Activated T-cell treated with anti-CD3 and anti-CD28 coated beads for 1 hour (primary cell): Measurements from ENCODE around the gene NVL.
"Not testable (repeated sequence)": the region's sequence is repeated elsewhere in the genome, so short reads cannot be mapped to it uniquely, and the experiment has no call there.

Source experiments
- DNase-seq: peaks from one replicate; pipeline ENCODE4 v3.0.0-alpha.2; 2020; ENCODE audit warnings: low read depth

Gene NVL

GRCh38 chr1:224234017-224234416 is 96.0 kb downstream of the NVL start:
- DNase-seq, result no peak

- no peak for DNase-seq
Observed at GRCh38 chr1:224226849-224227502, 103.0 kb downstream of the NVL start.

DNA sequence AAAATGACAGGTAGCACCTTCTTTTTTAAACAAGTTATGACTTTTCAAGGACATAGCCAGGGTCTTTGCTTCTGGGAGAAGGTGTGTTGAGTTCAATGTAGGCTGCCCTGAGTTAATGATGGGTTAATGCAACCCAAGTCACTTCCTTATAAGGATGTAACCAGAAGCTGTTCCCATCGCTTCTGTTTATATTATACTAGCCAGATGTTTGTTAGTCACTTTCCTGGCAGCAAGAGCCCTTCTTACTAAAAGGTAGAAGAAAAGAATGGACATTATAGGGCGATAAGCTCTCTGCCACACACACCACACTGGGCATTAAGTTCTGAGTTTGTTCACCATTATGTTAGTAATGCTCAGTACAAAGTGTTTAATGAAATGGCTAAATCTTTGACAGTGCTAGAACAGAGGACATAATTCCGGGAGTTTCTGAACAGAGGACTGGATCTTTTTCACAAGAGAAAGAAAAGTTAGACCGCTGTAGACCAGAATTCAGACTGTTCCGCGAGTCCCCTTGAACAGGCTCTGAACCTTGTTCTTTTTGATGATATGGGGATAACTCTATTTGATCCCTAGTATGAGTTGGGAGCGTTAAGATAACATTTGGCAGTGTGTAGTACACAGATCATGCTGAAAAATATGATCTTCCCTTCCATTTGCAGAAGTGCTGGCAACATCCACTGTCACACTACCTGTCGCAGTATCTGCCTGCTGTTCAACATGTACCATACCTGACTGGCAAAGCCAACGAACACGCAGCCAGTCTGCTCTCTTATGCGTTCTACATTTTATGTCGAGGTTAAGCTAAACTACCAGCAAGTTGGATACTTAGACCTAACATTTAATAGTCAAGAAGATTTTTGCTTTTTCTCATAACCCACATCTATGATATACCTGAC is 105.9 kb downstream of the NVL start:
- no peak for DNase-seq

DNA sequence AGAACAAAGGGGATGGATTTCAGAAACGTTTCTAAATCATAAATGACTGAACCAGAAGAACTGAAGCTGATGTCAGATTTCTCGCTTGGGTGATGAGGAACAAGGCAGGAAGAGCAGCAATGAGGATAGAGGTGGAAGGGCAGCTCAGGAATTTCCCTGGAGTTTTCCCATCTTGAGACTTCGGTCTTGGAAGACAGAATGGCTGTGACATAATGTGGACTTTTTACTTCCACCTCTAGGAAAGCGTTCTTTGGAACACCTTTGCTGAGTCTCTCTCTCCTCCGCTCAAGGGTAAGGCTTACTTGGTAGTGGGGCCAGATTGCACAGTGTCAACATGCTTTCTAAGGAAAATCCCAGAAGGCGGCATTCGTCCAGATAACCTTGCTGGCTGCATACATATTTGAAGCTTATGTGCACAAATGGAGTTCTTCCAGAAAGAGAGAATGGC is 110.3 kb downstream of the NVL start:
- DNase-seq, result no peak

DNA sequence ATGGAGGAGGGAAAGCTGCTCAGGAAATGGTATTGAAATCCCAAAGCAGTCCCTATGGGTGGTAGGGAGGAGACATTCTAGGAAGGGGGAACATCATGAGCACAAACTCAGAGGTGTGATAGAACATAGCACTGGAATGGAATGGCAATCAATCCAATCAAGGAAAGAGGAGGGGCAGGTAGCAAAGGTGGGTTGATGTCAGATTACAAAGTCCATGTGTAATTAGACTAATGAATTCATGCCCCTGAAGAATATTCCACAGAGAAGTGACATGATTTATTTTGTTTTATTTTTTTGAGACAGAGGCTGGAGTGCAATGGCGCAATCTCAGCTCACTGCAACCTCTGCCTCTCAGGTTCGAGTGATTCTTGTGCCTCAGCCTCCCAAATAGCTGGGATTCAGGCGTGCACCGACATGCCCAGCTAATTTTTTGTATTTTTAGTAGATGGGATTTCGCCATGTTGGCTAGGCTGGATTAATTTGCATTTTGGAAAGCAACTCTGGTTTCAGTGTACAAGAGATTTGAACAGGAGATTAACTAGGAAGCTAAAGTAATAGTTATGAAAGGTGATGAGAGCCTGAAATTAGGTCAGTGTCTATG is 110.9 kb downstream of the NVL start:
- no peak for DNase-seq

- no peak for DNase-seq
Observed at GRCh38 chr1:224217655-224218623, 112.0 kb downstream of the NVL start.

DNA sequence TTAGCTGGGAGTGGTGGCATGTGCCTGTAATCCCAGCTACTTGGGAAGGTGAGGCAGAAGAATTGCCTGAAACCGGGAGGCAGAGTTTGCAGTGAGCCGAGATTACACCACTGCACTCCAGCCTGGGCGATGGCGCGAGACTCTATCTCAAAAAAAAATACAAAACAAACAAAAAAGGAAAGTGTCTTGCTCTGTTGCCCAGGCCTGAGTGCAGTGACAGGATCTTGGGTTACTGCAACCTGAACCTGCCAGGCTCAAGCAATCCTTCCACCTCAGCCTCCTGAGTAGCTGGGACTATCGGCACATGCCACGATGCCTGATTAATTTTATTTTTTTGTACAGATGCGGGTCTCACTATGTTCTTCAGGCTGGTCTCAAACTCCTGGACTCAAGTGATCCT is 113.6 kb downstream of the NVL start:
- no peak for DNase-seq

- no peak for DNase-seq
Observed at GRCh38 chr1:224213438-224214119, 116.4 kb downstream of the NVL start.

DNA sequence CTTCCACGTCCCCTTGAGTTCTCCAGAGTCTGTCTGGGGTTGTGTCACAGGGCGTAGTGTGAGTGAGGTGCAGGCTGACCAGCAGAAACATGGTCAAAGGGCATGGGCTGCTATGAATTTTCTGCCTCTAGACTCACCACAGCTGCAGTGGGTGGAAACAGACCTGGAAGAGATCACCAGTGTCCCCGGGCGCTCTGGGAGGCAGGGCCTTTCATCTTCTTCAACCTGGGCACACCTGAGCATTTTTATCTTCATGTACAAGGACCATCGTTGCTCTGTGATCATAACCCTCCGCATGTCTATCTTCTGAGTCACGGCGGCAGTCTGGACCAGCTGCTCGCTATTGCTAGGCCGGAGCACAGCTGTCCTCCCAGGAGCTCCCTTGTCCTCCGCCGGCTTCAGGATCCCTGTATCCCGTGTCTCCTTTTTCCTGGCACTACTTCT is 117.3 kb downstream of the NVL start:
- no peak for DNase-seq

DNA sequence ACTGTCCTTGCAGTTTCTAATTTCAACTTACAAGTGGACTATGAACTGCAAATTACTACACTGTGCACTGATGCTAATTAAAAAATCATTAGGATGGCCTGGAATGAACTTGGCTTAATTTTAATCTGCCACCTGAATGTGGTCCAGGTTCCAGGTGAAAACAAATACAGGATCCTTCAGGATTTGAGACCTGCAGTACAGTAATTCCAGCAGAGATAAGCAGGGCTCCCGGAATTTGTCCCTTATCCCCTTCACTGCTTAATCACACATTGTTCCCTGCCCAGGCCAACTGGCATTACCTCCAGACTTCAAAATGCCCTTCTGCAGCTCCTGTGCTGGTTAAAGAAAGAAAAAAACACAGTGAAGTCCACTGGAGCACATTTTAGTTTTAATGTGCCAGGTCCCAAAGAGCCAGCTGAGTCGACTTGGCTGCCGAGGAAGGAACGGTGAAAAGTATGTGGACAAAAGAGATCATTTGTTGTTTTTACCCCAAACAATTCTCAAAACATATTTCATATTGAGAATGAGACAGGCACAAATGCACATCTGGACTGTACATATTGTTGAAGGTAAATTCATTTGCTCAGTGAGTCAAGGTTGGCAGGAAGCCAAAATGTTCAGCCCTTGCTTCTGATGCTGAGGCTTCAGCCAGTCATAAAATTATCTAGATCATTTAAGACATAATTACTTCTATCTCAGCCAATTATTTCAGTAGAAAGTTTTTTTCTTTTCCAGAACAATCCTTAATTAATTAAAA is 118.6 kb downstream of the NVL start:
- DNase-seq, result no peak

GRCh38 chr1:224205931-224206538 is 123.9 kb downstream of the NVL start:
- DNase-seq, result not testable (repeated sequence)

DNA sequence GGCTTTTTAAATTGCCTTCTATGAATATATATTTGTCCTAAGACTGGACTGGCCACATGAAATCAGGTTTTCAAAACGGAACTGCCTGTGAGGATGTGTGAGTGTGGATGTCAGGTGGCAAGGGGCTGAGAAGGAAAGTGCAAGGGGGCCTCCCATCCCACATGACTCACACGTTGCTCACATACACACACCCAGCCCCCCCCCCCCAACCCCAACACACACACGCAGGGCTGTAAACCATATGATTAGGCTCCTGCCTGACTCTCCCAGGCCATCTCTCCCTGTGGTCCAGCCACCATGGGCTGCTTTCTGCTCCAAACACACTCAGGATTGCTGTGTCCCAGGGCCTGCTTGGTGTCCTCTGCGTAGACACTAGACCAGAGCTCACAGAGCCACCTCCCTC is 124.5 kb downstream of the NVL start:
- DNase-seq, result no peak

DNA sequence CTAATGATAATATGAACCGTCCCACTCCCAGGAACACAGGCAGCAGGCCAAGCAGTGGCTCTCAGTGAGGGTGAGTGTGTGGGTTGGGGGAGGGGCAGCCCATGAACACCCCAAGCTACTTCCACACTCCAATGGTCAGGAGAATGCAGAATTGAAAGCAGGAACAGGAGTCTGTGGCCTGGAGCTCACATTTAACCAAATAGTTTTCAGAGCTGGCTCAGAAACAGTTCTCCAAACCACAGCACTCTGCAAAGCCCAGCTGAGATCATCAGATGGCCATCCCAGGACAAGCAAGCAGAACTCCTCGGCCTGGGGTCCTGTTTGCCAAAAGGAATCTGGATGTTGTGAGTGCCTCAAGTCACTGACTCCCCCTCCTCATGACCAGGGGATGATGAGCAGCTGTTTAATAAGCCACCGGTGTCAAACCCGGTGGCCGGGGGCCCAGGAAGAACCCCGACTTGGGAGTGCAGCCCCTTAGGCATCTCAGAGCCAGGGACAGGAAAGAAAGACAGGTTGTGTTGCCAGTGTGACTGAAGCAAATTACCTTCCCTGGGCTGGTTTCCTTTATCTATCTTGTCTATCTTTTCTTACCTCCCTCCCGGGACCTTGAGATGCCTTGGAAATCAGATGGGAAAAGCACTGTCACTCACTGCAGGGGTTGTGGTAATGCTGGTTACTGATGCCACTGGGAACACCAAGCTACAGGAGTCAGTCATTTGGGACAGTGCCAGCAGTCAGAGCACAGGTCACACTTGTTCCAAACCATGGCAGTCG is 126.5 kb downstream of the NVL start:
- DNase-seq, result no peak

- no peak for DNase-seq
Observed at GRCh38 chr1:224201853-224202252, 128.1 kb downstream of the NVL start.

GRCh38 chr1:224201383-224201782 is 128.6 kb downstream of the NVL start:
- DNase-seq, result no peak

- DNase-seq, result no peak
Observed at GRCh38 chr1:224199679-224200078, 130.3 kb downstream of the NVL start.

- no peak for DNase-seq
Observed at GRCh38 chr1:224198572-224198971, 131.4 kb downstream of the NVL start.

DNA sequence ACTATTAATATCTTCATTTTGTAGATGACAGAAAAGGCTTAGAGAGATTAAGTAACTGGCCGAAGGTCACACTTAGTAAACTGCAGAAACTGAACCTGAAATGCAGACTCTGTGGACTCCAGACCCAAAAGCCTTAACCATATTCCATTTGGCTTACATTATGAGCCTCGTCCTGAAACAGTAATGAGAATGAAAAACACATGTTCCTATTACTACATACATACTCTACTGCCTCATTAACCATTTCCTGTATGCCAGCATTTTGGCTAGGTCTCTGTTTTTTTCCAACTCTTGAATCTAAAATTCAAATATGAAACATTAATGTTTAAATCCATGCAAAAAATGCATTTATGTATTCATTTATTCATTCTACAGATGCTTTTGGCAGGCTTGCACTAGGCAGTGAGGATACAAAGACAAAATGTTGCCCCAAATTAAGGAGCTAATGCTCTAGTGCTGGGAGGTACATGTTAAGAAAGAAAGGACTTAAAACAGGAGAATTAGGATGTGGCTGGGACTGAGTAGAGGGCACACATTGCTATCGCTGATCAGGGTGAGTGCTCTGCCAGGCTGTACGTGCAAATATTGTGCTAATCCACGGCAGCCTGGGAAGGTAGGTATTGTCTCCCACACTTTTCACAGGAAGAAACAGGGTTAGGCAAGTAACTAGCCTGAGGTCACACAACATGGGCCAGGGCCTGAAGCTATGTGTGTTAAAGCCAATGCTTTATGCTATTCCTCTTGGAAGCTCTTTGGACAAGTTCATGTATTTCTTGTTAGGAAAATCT is 133.0 kb downstream of the NVL start:
- no peak for DNase-seq
